ENCODE data around the gene DLAT. TPM values are rescaled to one million over a fixed set of nuclear protein-coding genes. Genes with fewer than 3 reads are reported as not detected.

Gene DLAT
- total RNA-seq: 10 to 100 TPM; 26.9 to 30.9 (median 27.5) TPM

- peak; percentile 59 to 80 for DNase-seq (ENCODE audit: low spot score in 2 of 2)
- intact Hi-C loops (cut with DNase I; ENCODE audit: low total_unique reads): no loop called here
- Histone ChIP-seq H3K4me3 (peak within 1 kb of the TSS; percentile 81 to 90 (median 90)), H3K9me3 (no peaks in the 10 kb centered on the region), H3K27ac (peak within 1 kb of the TSS; percentile 92), H3K27me3 (no peaks in the 10 kb centered on the region), H3K36me3 (no peaks in the 10 kb centered on the region), H3K4me1 (no peaks in the 10 kb centered on the region)
- TF ChIP-seq POLR2AphosphoS5 (IDR thresholded peaks at IDR 0.05) (peak; percentile 64 to 81 (median 78)), CTCF (IDR thresholded peaks at IDR 0.05) (no peak), POLR2A (IDR thresholded peaks at IDR 0.05) (peak; percentile 34)
These were observed at the start of gene DLAT for GRCh38 chr11:112024773-112025678. DLAT (plus strand) TSS chr11:112025408; CDS start chr11:112025473, 65 bp downstream.

GRCh38 chr11:111976119-111976766 is 49.0 kb upstream of the DLAT start:
- Histone ChIP-seq H3K4me3 (peak overlapping the region; percentile 70 to 77 (median 76)), H3K27ac (peak overlapping the region; percentile 93 to 96)
- intact Hi-C loops (cut with DNase I; ENCODE audit: low total_unique reads): no loop called here

GRCh38 chr11:111976767-111977145 is 48.5 kb upstream of the DLAT start:
- intact Hi-C loops (cut with DNase I; ENCODE audit: low total_unique reads): no loop called here
- no peaks in the 10 kb centered on the region for H3K4me1 ChIP-seq
- no peaks in the 10 kb centered on the region for H3K36me3 ChIP-seq
- H3K9me3 ChIP-seq: no peaks in the 10 kb centered on the region
- no peak for TF ChIP-seq CTCF (IDR thresholded peaks at IDR 0.05)
- no peak for TF ChIP-seq POLR2A (IDR thresholded peaks at IDR 0.05)
- no peak for TF ChIP-seq POLR2AphosphoS5 (IDR thresholded peaks at IDR 0.05)
- H3K27me3 ChIP-seq: no peaks in the 10 kb centered on the region
- peak; percentile 47 to 61 for DNase-seq (ENCODE audit: low spot score in 2 of 2)
- H3K27ac ChIP-seq: peak overlapping the region; percentile 93 to 96
- H3K4me3 ChIP-seq: peak overlapping the region; percentile 70 to 77 (median 76)

More at GRCh38 chr11:111976119-111976766, 49.0 kb upstream of the DLAT start:
- TF ChIP-seq CTCF (IDR thresholded peaks at IDR 0.05) (no peak), POLR2A (IDR thresholded peaks at IDR 0.05) (no peak), POLR2AphosphoS5 (IDR thresholded peaks at IDR 0.05) (no peak)
- DNase-seq (ENCODE audit: low spot score in 2 of 2): no peak
- H3K27me3 ChIP-seq: no peaks in the 10 kb centered on the region
- no peaks in the 10 kb centered on the region for H3K36me3 ChIP-seq
- no peaks in the 10 kb centered on the region for H3K4me1 ChIP-seq
- no peaks in the 10 kb centered on the region for H3K9me3 ChIP-seq

DNA sequence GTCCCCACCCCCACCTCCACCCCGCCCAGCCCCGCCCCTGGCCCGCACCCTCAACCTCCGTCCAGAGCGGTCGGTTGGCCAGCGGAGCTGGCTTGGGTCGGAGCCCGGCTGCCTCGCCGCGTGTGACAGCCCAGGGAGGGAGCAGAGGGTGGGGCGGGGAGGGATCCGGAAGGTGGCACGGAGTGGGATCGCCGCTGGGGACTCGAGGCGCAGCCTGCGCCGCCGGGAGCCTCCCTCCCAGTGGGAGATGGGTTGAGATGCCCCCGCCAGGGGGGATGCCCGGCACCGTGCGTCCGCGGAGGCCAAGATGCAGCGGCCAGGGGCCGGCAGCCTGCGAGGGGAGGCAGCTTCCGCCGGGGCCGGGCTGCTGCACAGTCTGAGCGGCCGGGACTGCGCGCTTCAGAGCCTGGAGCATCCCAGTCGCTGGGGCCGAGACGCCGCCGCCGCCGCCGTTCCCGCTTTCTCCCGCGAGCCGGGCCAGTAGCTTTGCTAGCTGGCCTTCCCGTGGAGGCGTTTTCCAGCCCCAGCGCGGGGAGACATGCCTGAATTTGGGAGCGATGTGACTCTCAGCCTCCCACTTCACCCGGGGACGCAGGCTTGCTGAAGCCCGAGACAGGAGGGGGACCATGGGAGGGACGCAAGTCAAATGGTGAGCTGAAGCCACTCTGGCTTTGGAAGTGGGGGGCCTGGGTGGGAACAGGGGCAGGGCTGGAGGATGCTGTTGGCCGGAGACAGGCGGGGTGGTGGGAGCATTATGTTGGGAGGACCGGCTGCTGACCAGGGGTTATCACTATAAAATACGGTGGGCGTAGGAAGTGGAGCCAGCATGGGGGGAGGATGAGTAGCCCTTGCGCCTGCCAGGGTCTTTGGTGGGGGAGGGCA is 47.8 kb upstream of the DLAT start:
- H3K4me1 ChIP-seq: peaks cover 0 to 3% of the 10 kb centered on the region in 2 donors

More for the DNA sequence above, 47.8 kb upstream of the DLAT start:
- TF ChIP-seq POLR2A (IDR thresholded peaks at IDR 0.05) (no peak), CTCF (IDR thresholded peaks at IDR 0.05) (peak in 1 of 3 donors; percentile 10)
- intact Hi-C loops (cut with DNase I; ENCODE audit: low total_unique reads): no loop called here
- Histone ChIP-seq H3K27ac (peak overlapping the region; percentile 93 to 96), H3K4me3 (peak overlapping the region; percentile 70 to 77 (median 76)), H3K36me3 (no peaks in the 10 kb centered on the region), H3K9me3 (no peaks in the 10 kb centered on the region), H3K27me3 (no peaks in the 10 kb centered on the region)
- DNase-seq (ENCODE audit: low spot score in 2 of 2): peak; percentile 40 to 76
